ENCODE data around the gene NUDT16L1. TPM values are rescaled to one million over a fixed set of nuclear protein-coding genes. Genes with fewer than 3 reads are reported as not detected.

The NUDT16L1 gene
- total and polyA plus RNA-seq, 2 of the 4 experiments (the other 2 are of a cell fraction), result 22.9 to 44.3 TPM

GRCh38 chr16:4677390-4677789 is 16.0 kb upstream of the NUDT16L1 start:
- Histone ChIP-seq H3K56ac (ENCODE audit: extremely low read depth, insufficient read depth, low read length) (no peak overlapping the region), H2AK9ac (replicated peaks; ENCODE audit: low read depth, low read length, poor library complexity) (no peak overlapping the region), H2BK5ac (ENCODE audit: low read depth, low read length, poor library complexity, severe bottlenecking) (no peak overlapping the region), H3K9me1 (ENCODE audit: insufficient read depth, low read length) (no peaks in the 10 kb centered on the region), H3K18ac (ENCODE audit: low read depth, low read length) (no peak overlapping the region), H3K23ac (ENCODE audit: low read depth, low read length) (no peak overlapping the region), H3K4me1 (ENCODE audit: control insufficient read depth, insufficient read depth, low read length) (peaks cover 2% of the 10 kb centered on the region; the same call in 1 of the 2 replicates), H3K4ac (ENCODE audit: low read depth, low read length) (no peak overlapping the region), H3K9me3 (ENCODE audit: control insufficient read depth, insufficient read depth, low read length) (no peaks in the 10 kb centered on the region), H3K9ac (ENCODE audit: low read depth, low read length) (no peak overlapping the region), H2AK5ac (ENCODE audit: low read depth, low read length) (no peak overlapping the region), H2BK20ac (ENCODE audit: low read depth, low read length) (no peak overlapping the region), H3K36me3 (ENCODE audit: control insufficient read depth, insufficient read depth, low read length) (peaks cover 54% of the 10 kb centered on the region), H3K4me2 (ENCODE audit: low read depth, low read length) (no peak overlapping the region), H2BK120ac (ENCODE audit: low read depth, low read length) (no peak overlapping the region), H4K20me1 (ENCODE audit: insufficient read depth, low read length) (no peaks in the 10 kb centered on the region), H3K27me3 (ENCODE audit: control insufficient read depth, insufficient read depth, low read length) (no peaks in the 10 kb centered on the region), H4K8ac (ENCODE audit: low read depth in 2 of 2, low read length in 2 of 2) (no peak overlapping the region), H2AFZ (replicated peaks; ENCODE audit: low read length, poor library complexity) (no peak overlapping the region), H3K27ac (ENCODE audit: insufficient read depth, low read length) (no peak overlapping the region), H4K5ac (ENCODE audit: low read depth, low read length) (no peak overlapping the region), H3K79me1 (ENCODE audit: low read depth in 1 of 2, low read length in 2 of 2) (peaks cover 6 to 25% of the 10 kb centered on the region in 2 experiments; a peak in 2 of 4 replicates), H4K91ac (ENCODE audit: insufficient read depth, low read depth, low read length) (no peak overlapping the region), H3K4me3 (ENCODE audit: insufficient read depth, low read depth, low read length) (no peak overlapping the region), H2BK15ac (ENCODE audit: low read depth, low read length) (no peak overlapping the region), H3K14ac (replicated peaks; ENCODE audit: low read depth, low read length) (no peak overlapping the region)
- DNase-seq (no peak), ATAC-seq (ENCODE audit: low read depth) (no peak)
- no peak for TF ChIP-seq USF2 (IDR thresholded peaks at IDR 0.05; ENCODE audit: low read depth, low read length)
- no peak for TF ChIP-seq CEBPB (IDR thresholded peaks at IDR 0.05; ENCODE audit: low read depth, low read length)
- no peak for TF ChIP-seq RFX5 (IDR thresholded peaks at IDR 0.05; ENCODE audit: low read depth, low read length)
- no peak for TF ChIP-seq BHLHE40 (IDR thresholded peaks at IDR 0.05; ENCODE audit: low read depth, low read length)
- no peak for TF ChIP-seq POLR2A (IDR thresholded peaks at IDR 0.05; ENCODE audit: low read depth, low read length)
- no peak for TF ChIP-seq SMC3 (IDR thresholded peaks at IDR 0.05; ENCODE audit: low read depth, low read length)
- no peak for TF ChIP-seq FOS (IDR thresholded peaks at IDR 0.05; ENCODE audit: low read depth, low read length)
- no peak for TF ChIP-seq NFE2L2 (IDR thresholded peaks at IDR 0.05; ENCODE audit: low read depth, low read length)
- no peak for TF ChIP-seq MAZ (IDR thresholded peaks at IDR 0.05; ENCODE audit: borderline replicate concordance, low read depth, low read length)
- no peak for TF ChIP-seq MXI1 (IDR thresholded peaks at IDR 0.05; ENCODE audit: borderline replicate concordance, low read depth, low read length)
- no peak for TF ChIP-seq CTCF (conservative IDR thresholded peaks at IDR 0.05; ENCODE audit: low read depth, low read length)
- no peak for TF ChIP-seq ELK1 (IDR thresholded peaks at IDR 0.05; ENCODE audit: borderline replicate concordance, low read depth, low read length)
- no peak for TF ChIP-seq RAD21 (IDR thresholded peaks at IDR 0.05; ENCODE audit: low read length)
- TF ChIP-seq MAFK (IDR thresholded peaks at IDR 0.05; ENCODE audit: low read depth, low read length), result no peak
- TF ChIP-seq CHD1 (IDR thresholded peaks at IDR 0.05; ENCODE audit: low read depth, low read length), result no peak
- no peak for TF ChIP-seq RCOR1 (IDR thresholded peaks at IDR 0.05; ENCODE audit: insufficient replicate concordance, low read length)
- ChIA-PET CTCF (no interaction called here), POLR2A (ENCODE audit: unreplicated experiment) (no interaction called here)
- dilution Hi-C loops (cut with HindIII; ENCODE audit: low sequenced_read_pairs, unreplicated experiment), result no loop called here
- in situ Hi-C loops (cut with MboI; ENCODE audit: low sequenced_read_pairs), result no loop called here
- WGBS, 2 experiments (ENCODE audit: extremely low coverage in 2 of 2, insufficient read length in 1 of 2), result 97% methylated on average over 6 of the region's 17 CpGs; no CpG with 5 or more reads in 1 of the 2 experiments
- intact Hi-C loops (cut with micrococcal nuclease), result no loop called here
- no TSS peak for BruUV-seq (replicated peaks)
